Fibroblast of lung (primary cell): ENCODE results near the gene TRIM26. TPM values are rescaled to one million over a fixed set of nuclear protein-coding genes. Genes with fewer than 3 reads are reported as not detected.

Experiments used
- DNase-seq, 2 donors: peaks; one replicate each; pipeline versions ENCODE4 v3.0.0 to v3.0.0-alpha.2; 2010; ENCODE audit warnings: low read depth in 2 of 2
- H2AFZ ChIP-seq: 2 replicates; pipeline ENCODE4 v1.5.1; 2012; ENCODE audit warnings: low read length, control low read depth, inconsistent platforms
- H3K27ac ChIP-seq: 2 replicates; pipeline ENCODE4 v1.5.1; 2011; ENCODE audit warnings: low read length, control low read depth; ENCODE audit not compliant: insufficient read depth
- H3K27me3 ChIP-seq: 2 replicates; pipeline ENCODE4 v1.5.1; 2011; ENCODE audit warnings: mild to moderate bottlenecking, low read length; ENCODE audit not compliant: control insufficient read depth, insufficient read depth
- H3K36me3 ChIP-seq: 2 replicates; pipeline ENCODE4 v1.5.1; 2011; ENCODE audit warnings: low read length; ENCODE audit not compliant: control insufficient read depth, insufficient read depth
- H3K4me1 ChIP-seq: 2 replicates; pipeline ENCODE4 v1.5.1; 2011; ENCODE audit warnings: low read length; ENCODE audit not compliant: control insufficient read depth, insufficient read depth; ENCODE audit errors: extremely low read depth
- H3K4me2 ChIP-seq: 2 replicates; pipeline ENCODE4 v1.5.1; 2011; ENCODE audit warnings: low read length, control low read depth; ENCODE audit not compliant: insufficient read depth; ENCODE audit errors: extremely low read depth
- H3K4me3 ChIP-seq, 4 experiments: fragments of 200-600 bp in 1 of 4; sonication (generic) in 1 of 4; replicated peaks in 1 of 4; 2 replicates each; pipeline ENCODE4 v1.5.1; 2011 to 2016; ENCODE audit warnings: low read length in 4 of 4, low read depth in 3 of 4, mild to moderate bottlenecking in 3 of 4, control low read depth in 2 of 4, inconsistent platforms in 1 of 4, mixed read lengths in 1 of 4; ENCODE audit not compliant: insufficient read depth in 1 of 4; ENCODE audit errors: control extremely low read depth in 1 of 4
- H3K79me2 ChIP-seq: 2 replicates; pipeline ENCODE4 v1.5.1; 2012; ENCODE audit warnings: mild to moderate bottlenecking, low read length, inconsistent platforms; ENCODE audit not compliant: control insufficient read depth, insufficient read depth
- H3K9ac ChIP-seq: 2 replicates; pipeline ENCODE4 v1.5.1; 2011; ENCODE audit warnings: mild to moderate bottlenecking, low read length, control low read depth; ENCODE audit not compliant: insufficient read depth
- H3K9me3 ChIP-seq: 2 replicates; pipeline ENCODE4 v1.5.1; 2012; ENCODE audit warnings: low read depth, low read length; ENCODE audit not compliant: control insufficient read depth, insufficient read depth
- H4K20me1 ChIP-seq: 2 replicates; pipeline ENCODE4 v1.5.1; 2011; ENCODE audit warnings: low read length; ENCODE audit not compliant: control insufficient read depth, insufficient read depth; ENCODE audit errors: extremely low read depth
- CTCF ChIP-seq, 2 donors: IDR thresholded peaks in 1 of 2; conservative IDR thresholded peaks in 1 of 2; 1 replicate in 1 of 2; 2 replicates in 1 of 2; pipeline ENCODE4 v1.5.1; 2011 to 2012; ENCODE audit warnings: low read length in 2 of 2, control low read depth in 1 of 2, inconsistent platforms in 1 of 2, low read depth in 1 of 2, mild to moderate bottlenecking in 1 of 2
- EZH2 ChIP-seq: IDR thresholded peaks from 2 replicates; pipeline ENCODE4 v1.5.1; 2012; ENCODE audit warnings: low read length, control low read depth, mild to moderate bottlenecking; ENCODE audit errors: missing control alignments
- polyA plus RNA-seq, 2 donors: library from polyadenylated mRNA; depleted of rRNA in 1 of 2; stranded (reverse) in 1 of 2; unstranded in 1 of 2; fragments of >200 nt; gene quantifications; 2 replicates each; pipeline ENCODE4 v1.2.1, GENCODE V29; 2011 to 2012; ENCODE audit warnings: missing spikeins in 1 of 2
- total RNA-seq: library from RNA; depleted of rRNA; stranded (reverse); fragments of >200 nt; gene quantifications from 2 replicates; pipeline ENCODE4 v1.2.1, GENCODE V29; 2014

Gene TRIM26
- total and polyA plus RNA-seq, 2 donors (not counting 1 experiment from before 2014, with no cell fraction given), result 18.8 to 22.5 TPM

DNA sequence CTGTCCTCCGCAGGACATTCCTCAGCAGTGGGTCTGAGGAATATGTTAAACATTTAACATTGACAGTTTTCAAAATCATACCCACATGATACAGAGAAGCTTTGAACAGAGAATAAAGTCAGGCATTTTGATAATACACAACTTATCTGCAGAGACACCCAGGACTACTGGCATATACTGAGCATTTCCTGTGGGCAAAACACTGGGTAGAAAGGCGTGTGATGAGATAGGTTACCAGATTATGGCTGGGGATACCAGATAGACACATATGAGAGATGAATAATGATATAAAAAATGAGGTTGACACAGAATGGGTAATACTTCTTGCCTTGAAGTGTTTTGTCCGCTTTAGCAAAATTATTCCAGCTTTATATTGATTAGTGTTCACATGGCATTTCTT lies 31.4 kb upstream of the TRIM26 start:
- no peak overlapping the region for H3K4me3 ChIP-seq
- no peak overlapping the region for H3K9ac ChIP-seq
- H4K20me1 ChIP-seq, result no peaks in the 10 kb centered on the region
- no peaks in the 10 kb centered on the region for H3K9me3 ChIP-seq
- no peaks in the 10 kb centered on the region for H3K27me3 ChIP-seq
- no peak overlapping the region for H3K4me2 ChIP-seq
- no peak for TF ChIP-seq CTCF (conservative IDR thresholded peaks at IDR 0.05 in 1 of 2, IDR thresholded peaks at IDR 0.05 in 1 of 2; ENCODE audit: low read depth in 1 of 2, low read length in 2 of 2)
- no peak for TF ChIP-seq EZH2
- no peak for DNase-seq
- no peak overlapping the region for H2AFZ ChIP-seq
- H3K27ac ChIP-seq, result no peak overlapping the region
- H3K79me2 ChIP-seq, result no peaks in the 10 kb centered on the region
- H3K4me1 ChIP-seq, result no peaks in the 10 kb centered on the region
- no peaks in the 10 kb centered on the region for H3K36me3 ChIP-seq

- H3K9ac ChIP-seq, result no peak overlapping the region
- no peak overlapping the region for H3K4me2 ChIP-seq
- H3K9me3 ChIP-seq, result no peaks in the 10 kb centered on the region
- H3K36me3 ChIP-seq, result no peaks in the 10 kb centered on the region
- H3K4me3 ChIP-seq, result no peak overlapping the region
- H3K27ac ChIP-seq, result no peak overlapping the region
- no peak for TF ChIP-seq EZH2
- peak; percentile 29 to 46 for TF ChIP-seq CTCF (conservative IDR thresholded peaks at IDR 0.05 in 1 of 2, IDR thresholded peaks at IDR 0.05 in 1 of 2; ENCODE audit: low read depth in 1 of 2, low read length in 2 of 2)
- no peaks in the 10 kb centered on the region for H3K4me1 ChIP-seq
- H3K79me2 ChIP-seq, result no peaks in the 10 kb centered on the region
- H3K27me3 ChIP-seq, result peaks cover 2% of the 10 kb centered on the region
- H2AFZ ChIP-seq, result no peak overlapping the region
- no peaks in the 10 kb centered on the region for H4K20me1 ChIP-seq
- peak; percentile 17 to 28 for DNase-seq
Measured at GRCh38 chr6:30238178-30238795, 25.1 kb upstream of the TRIM26 start.

DNA sequence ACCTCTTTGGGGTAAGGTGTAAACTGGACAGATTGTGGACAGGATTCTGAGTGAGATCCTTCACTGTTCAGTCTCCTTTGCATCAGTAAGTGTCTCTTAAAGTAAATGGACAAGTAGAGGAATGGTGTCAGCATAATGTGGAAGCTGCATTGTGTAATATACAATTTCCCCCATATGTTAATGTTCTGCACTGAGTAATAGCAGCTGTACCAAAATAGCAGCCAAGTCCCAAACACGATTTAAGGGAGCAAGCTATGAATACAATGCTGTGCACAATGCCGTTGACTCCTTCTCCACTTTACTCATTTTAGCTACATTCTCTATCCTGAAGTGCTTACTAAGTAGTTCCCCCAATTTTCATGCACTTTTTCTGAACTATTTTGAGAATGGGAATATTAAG lies 21.1 kb upstream of the TRIM26 start:
- Histone ChIP-seq H3K4me1 (no peaks in the 10 kb centered on the region), H3K27me3 (peaks cover 2% of the 10 kb centered on the region), H3K27ac (no peak overlapping the region), H3K36me3 (no peaks in the 10 kb centered on the region), H3K4me3 (no peak overlapping the region), H2AFZ (no peak overlapping the region), H3K79me2 (no peaks in the 10 kb centered on the region), H3K9ac (no peak overlapping the region), H4K20me1 (no peaks in the 10 kb centered on the region), H3K4me2 (no peak overlapping the region), H3K9me3 (no peaks in the 10 kb centered on the region)
- peak in 1 of 2 donors; percentile 42 for DNase-seq
- TF ChIP-seq EZH2 (no peak), CTCF (conservative IDR thresholded peaks at IDR 0.05 in 1 of 2, IDR thresholded peaks at IDR 0.05 in 1 of 2; ENCODE audit: low read depth in 1 of 2, low read length in 2 of 2) (no peak)
